ENCODE results near the gene CD22.
"Not testable (repeated sequence)": the region's sequence is repeated elsewhere in the genome, so short reads cannot be mapped to it uniquely, and the experiment has no call there.

The CD22 gene

GRCh38 chr19:35377656-35378055, 48.7 kb downstream of the CD22 start:
- no peaks in the 10 kb centered on the region for H3K36me3 ChIP-seq (ENCODE audit: control insufficient read depth in 2 of 2, insufficient read depth in 2 of 2, low read length in 2 of 2)
- no peaks in the 10 kb centered on the region for H3K4me1 ChIP-seq (ENCODE audit: control insufficient read depth, insufficient read depth, low read length)
- H3K4me3 ChIP-seq (ENCODE audit: low read length in 2 of 2): no peak overlapping the region
- H3K27me3 ChIP-seq (ENCODE audit: control insufficient read depth in 1 of 2, insufficient read depth in 2 of 2, low read length in 2 of 2): no peaks in the 10 kb centered on the region
- peaks cover 0 to 4% of the 10 kb centered on the region in 2 donors for H3K9me3 ChIP-seq (ENCODE audit: control insufficient read depth in 2 of 2, low read length in 2 of 2)
- H3K9ac ChIP-seq (ENCODE audit: low read length in 2 of 2): no peak overlapping the region
- no peak overlapping the region for H3K27ac ChIP-seq (ENCODE audit: low read length)

DNA sequence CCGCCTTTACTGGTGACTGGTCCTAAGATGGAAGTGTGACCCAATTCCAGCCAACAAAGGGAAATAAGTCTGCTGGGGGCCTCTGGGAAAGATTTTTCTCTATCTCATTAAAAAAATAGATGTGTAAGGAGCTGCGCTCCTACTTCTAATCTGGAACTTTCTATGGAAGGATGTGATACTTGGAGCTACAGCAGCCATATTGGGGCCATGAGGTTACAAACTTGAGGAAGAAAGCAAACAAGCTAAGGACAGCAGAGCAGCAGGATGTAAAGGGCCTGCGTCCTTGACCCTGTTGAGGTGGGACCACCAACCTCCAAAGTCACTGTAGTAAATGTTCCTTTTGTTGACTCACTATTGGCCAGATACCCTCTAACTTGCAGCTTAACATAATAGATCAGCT, 49.4 kb downstream of the CD22 start:
- H3K4me1 ChIP-seq (ENCODE audit: control insufficient read depth, insufficient read depth, low read length): no peaks in the 10 kb centered on the region
- H3K9ac ChIP-seq (ENCODE audit: low read length in 2 of 2): no peak overlapping the region
- no peak overlapping the region for H3K4me3 ChIP-seq (ENCODE audit: low read length in 2 of 2)
- H3K9me3 ChIP-seq (ENCODE audit: control insufficient read depth in 2 of 2, low read length in 2 of 2): peaks cover 0 to 4% of the 10 kb centered on the region in 2 donors
- no peak overlapping the region for H3K27ac ChIP-seq (ENCODE audit: low read length)
- no peaks in the 10 kb centered on the region for H3K27me3 ChIP-seq (ENCODE audit: control insufficient read depth in 1 of 2, insufficient read depth in 2 of 2, low read length in 2 of 2)
- no peaks in the 10 kb centered on the region for H3K36me3 ChIP-seq (ENCODE audit: control insufficient read depth in 2 of 2, insufficient read depth in 2 of 2, low read length in 2 of 2)

DNA sequence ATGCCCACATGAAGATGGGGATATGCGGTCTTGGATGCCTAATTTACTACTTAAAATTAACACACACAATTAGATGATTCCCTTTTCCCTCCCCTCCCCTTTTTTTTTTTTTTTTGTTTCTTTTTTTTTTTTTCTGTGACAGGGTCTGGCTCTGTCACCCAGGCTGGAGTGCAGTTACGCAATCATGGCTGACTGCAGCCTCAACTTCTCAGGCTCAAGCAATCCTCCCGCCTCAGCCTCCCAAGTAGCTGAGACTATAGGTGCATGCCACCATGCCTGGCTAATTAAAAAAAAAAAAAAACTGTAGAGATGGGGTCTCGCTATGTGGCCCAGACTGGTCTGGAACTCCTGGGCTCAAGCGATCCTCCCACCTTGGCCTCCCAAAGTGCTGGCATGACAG, 50.6 kb downstream of the CD22 start:
- not testable (repeated sequence) for H3K4me1 ChIP-seq (ENCODE audit: control insufficient read depth, insufficient read depth, low read length); H3K27ac ChIP-seq (ENCODE audit: low read length); H3K4me3 ChIP-seq (ENCODE audit: low read length in 2 of 2); H3K36me3 ChIP-seq (ENCODE audit: control insufficient read depth in 2 of 2, insufficient read depth in 2 of 2, low read length in 2 of 2); H3K9ac ChIP-seq (ENCODE audit: low read length in 2 of 2); H3K27me3 ChIP-seq (ENCODE audit: control insufficient read depth in 1 of 2, insufficient read depth in 2 of 2, low read length in 2 of 2); H3K9me3 ChIP-seq (ENCODE audit: control insufficient read depth in 2 of 2, low read length in 2 of 2)

DNA sequence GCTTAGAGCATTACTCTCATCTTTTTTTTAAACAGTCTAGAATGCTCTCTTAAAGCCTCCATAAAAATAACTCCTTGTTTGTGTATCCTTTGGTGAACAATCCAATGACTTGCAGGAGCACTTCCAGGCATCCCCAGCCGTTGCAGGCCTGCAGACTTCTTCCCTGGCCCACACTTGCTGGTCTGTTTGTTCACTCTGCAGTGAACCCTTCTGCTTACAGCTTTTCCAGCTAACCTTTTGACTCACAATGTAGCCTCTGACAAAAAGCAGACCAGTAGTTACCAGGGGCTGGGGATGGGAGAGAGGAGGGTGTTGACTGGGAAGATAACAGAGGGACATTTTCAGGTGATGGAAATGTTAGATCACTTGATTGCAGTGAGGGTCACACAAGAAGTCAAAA, 51.0 kb downstream of the CD22 start:
- H3K36me3 ChIP-seq (ENCODE audit: control insufficient read depth in 2 of 2, insufficient read depth in 2 of 2, low read length in 2 of 2): no peaks in the 10 kb centered on the region
- no peak overlapping the region for H3K27ac ChIP-seq (ENCODE audit: low read length)
- no peak overlapping the region for H3K9ac ChIP-seq (ENCODE audit: low read length in 2 of 2)
- peaks cover 0 to 2% of the 10 kb centered on the region in 2 donors for H3K27me3 ChIP-seq (ENCODE audit: control insufficient read depth in 1 of 2, insufficient read depth in 2 of 2, low read length in 2 of 2)
- H3K4me1 ChIP-seq (ENCODE audit: control insufficient read depth, insufficient read depth, low read length): no peaks in the 10 kb centered on the region
- H3K9me3 ChIP-seq (ENCODE audit: control insufficient read depth in 2 of 2, low read length in 2 of 2): peaks cover 0 to 4% of the 10 kb centered on the region in 2 donors
- no peak overlapping the region for H3K4me3 ChIP-seq (ENCODE audit: low read length in 2 of 2)

DNA sequence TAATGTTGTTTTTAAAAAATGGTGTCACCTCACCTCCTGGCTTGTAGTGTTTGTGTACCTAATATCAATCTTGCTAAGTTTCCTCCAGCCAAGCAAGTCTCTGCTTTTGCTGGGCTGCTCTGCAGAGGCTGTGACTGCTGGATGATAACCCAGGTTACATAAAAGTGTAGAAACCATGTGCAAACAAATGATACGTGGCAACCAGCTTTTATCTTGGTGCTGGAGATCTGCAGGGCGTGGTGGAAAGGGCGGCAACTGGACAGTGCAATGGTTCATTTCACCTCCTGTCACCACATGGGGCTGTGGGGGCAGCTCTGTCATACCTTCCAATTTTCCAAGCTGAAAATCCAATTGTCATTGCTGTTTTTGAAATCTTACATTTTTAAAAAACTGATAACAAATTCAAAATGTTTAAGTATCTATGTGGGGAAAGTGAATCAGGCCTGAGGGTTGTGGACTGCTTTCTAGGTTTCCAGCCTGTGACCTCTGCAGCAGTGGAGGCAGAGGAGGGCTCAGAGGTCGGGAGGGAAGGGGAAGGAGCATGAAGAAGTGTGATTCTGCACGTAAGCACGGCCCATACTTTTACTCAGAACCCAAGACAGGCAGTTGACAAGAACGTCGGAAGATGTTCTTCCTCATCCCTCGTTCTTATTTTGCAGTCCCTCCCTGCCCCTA, 51.6 kb downstream of the CD22 start:
- Histone ChIP-seq H3K36me3 (ENCODE audit: control insufficient read depth in 2 of 2, insufficient read depth in 2 of 2, low read length in 2 of 2) (no peaks in the 10 kb centered on the region), H3K4me1 (ENCODE audit: control insufficient read depth, insufficient read depth, low read length) (no peaks in the 10 kb centered on the region), H3K9me3 (ENCODE audit: control insufficient read depth in 2 of 2, low read length in 2 of 2) (peaks cover 0 to 4% of the 10 kb centered on the region in 2 donors), H3K4me3 (ENCODE audit: low read length in 2 of 2) (no peak overlapping the region), H3K27ac (ENCODE audit: low read length) (no peak overlapping the region), H3K27me3 (ENCODE audit: control insufficient read depth in 1 of 2, insufficient read depth in 2 of 2, low read length in 2 of 2) (peaks cover 0 to 2% of the 10 kb centered on the region in 2 donors), H3K9ac (ENCODE audit: low read length in 2 of 2) (no peak overlapping the region)

- Histone ChIP-seq H3K4me3 (ENCODE audit: low read length in 2 of 2) (no peak overlapping the region), H3K27ac (ENCODE audit: low read length) (no peak overlapping the region), H3K36me3 (ENCODE audit: control insufficient read depth in 2 of 2, insufficient read depth in 2 of 2, low read length in 2 of 2) (no peaks in the 10 kb centered on the region), H3K9me3 (ENCODE audit: control insufficient read depth in 2 of 2, low read length in 2 of 2) (peaks cover 0 to 4% of the 10 kb centered on the region in 2 donors), H3K9ac (ENCODE audit: low read length in 2 of 2) (no peak overlapping the region), H3K4me1 (ENCODE audit: control insufficient read depth, insufficient read depth, low read length) (no peaks in the 10 kb centered on the region), H3K27me3 (ENCODE audit: control insufficient read depth in 1 of 2, insufficient read depth in 2 of 2, low read length in 2 of 2) (peaks cover 0 to 2% of the 10 kb centered on the region in 2 donors)
Observed at GRCh38 chr19:35381318-35381717, 52.3 kb downstream of the CD22 start.

- Histone ChIP-seq H3K36me3 (ENCODE audit: control insufficient read depth in 2 of 2, insufficient read depth in 2 of 2, low read length in 2 of 2) (no peaks in the 10 kb centered on the region), H3K4me3 (ENCODE audit: low read length in 2 of 2) (no peak overlapping the region), H3K27ac (ENCODE audit: low read length) (no peak overlapping the region), H3K27me3 (ENCODE audit: control insufficient read depth in 1 of 2, insufficient read depth in 2 of 2, low read length in 2 of 2) (peaks cover 0 to 2% of the 10 kb centered on the region in 2 donors), H3K9ac (ENCODE audit: low read length in 2 of 2) (no peak overlapping the region), H3K9me3 (ENCODE audit: control insufficient read depth in 2 of 2, low read length in 2 of 2) (peaks cover 0 to 4% of the 10 kb centered on the region in 2 donors), H3K4me1 (ENCODE audit: control insufficient read depth, insufficient read depth, low read length) (no peaks in the 10 kb centered on the region)
Observed at GRCh38 chr19:35381926-35382325, 52.9 kb downstream of the CD22 start.

- Histone ChIP-seq H3K27me3 (ENCODE audit: control insufficient read depth in 1 of 2, insufficient read depth in 2 of 2, low read length in 2 of 2) (peaks cover 0 to 2% of the 10 kb centered on the region in 2 donors), H3K4me1 (ENCODE audit: control insufficient read depth, insufficient read depth, low read length) (no peaks in the 10 kb centered on the region), H3K9ac (ENCODE audit: low read length in 2 of 2) (no peak overlapping the region), H3K36me3 (ENCODE audit: control insufficient read depth in 2 of 2, insufficient read depth in 2 of 2, low read length in 2 of 2) (no peaks in the 10 kb centered on the region), H3K9me3 (ENCODE audit: control insufficient read depth in 2 of 2, low read length in 2 of 2) (peaks cover 0 to 1% of the 10 kb centered on the region in 2 donors), H3K27ac (ENCODE audit: low read length) (no peak overlapping the region), H3K4me3 (ENCODE audit: low read length in 2 of 2) (no peak overlapping the region)
Observed at GRCh38 chr19:35383536-35383935, 54.5 kb downstream of the CD22 start.

GRCh38 chr19:35388277-35389054, 59.5 kb downstream of the CD22 start:
- Histone ChIP-seq H3K27me3 (ENCODE audit: control insufficient read depth in 1 of 2, insufficient read depth in 2 of 2, low read length in 2 of 2) (peaks cover 0 to 6% of the 10 kb centered on the region in 2 donors), H3K4me1 (ENCODE audit: control insufficient read depth, insufficient read depth, low read length) (no peaks in the 10 kb centered on the region), H3K36me3 (ENCODE audit: control insufficient read depth in 2 of 2, insufficient read depth in 2 of 2, low read length in 2 of 2) (no peaks in the 10 kb centered on the region), H3K27ac (ENCODE audit: low read length) (no peak overlapping the region), H3K9ac (ENCODE audit: low read length in 2 of 2) (no peak overlapping the region), H3K4me3 (ENCODE audit: low read length in 2 of 2) (no peak overlapping the region), H3K9me3 (ENCODE audit: control insufficient read depth in 2 of 2, low read length in 2 of 2) (no peaks in the 10 kb centered on the region)

GRCh38 chr19:35389192-35389861, 60.3 kb downstream of the CD22 start:
- Histone ChIP-seq H3K9ac (ENCODE audit: low read length in 2 of 2) (no peak overlapping the region), H3K4me1 (ENCODE audit: control insufficient read depth, insufficient read depth, low read length) (no peaks in the 10 kb centered on the region), H3K9me3 (ENCODE audit: control insufficient read depth in 2 of 2, low read length in 2 of 2) (no peaks in the 10 kb centered on the region), H3K36me3 (ENCODE audit: control insufficient read depth in 2 of 2, insufficient read depth in 2 of 2, low read length in 2 of 2) (no peaks in the 10 kb centered on the region), H3K4me3 (ENCODE audit: low read length in 2 of 2) (no peak overlapping the region), H3K27ac (ENCODE audit: low read length) (no peak overlapping the region), H3K27me3 (ENCODE audit: control insufficient read depth in 1 of 2, insufficient read depth in 2 of 2, low read length in 2 of 2) (peaks cover 0 to 4% of the 10 kb centered on the region in 2 donors)
